K562 treated with DMSO at 1 percent for 48 hours (cell line): ENCODE results near the gene PSMD10. TPM values are rescaled to one million over a fixed set of nuclear protein-coding genes. Genes with fewer than 3 reads are reported as not detected.

ENCODE experiments used
- total RNA-seq: library from RNA; unstranded; fragments of 300-600 nt; gene quantifications from 2 replicates; pipeline ENCODE4 v1.2.3, GENCODE V29; 2022; ENCODE audit warnings: low replicate concordance; ENCODE audit errors: extremely low read depth

Gene PSMD10, protein sequence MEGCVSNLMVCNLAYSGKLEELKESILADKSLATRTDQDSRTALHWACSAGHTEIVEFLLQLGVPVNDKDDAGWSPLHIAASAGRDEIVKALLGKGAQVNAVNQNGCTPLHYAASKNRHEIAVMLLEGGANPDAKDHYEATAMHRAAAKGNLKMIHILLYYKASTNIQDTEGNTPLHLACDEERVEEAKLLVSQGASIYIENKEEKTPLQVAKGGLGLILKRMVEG
- total RNA-seq: not detected in 2 replicates

DNA sequence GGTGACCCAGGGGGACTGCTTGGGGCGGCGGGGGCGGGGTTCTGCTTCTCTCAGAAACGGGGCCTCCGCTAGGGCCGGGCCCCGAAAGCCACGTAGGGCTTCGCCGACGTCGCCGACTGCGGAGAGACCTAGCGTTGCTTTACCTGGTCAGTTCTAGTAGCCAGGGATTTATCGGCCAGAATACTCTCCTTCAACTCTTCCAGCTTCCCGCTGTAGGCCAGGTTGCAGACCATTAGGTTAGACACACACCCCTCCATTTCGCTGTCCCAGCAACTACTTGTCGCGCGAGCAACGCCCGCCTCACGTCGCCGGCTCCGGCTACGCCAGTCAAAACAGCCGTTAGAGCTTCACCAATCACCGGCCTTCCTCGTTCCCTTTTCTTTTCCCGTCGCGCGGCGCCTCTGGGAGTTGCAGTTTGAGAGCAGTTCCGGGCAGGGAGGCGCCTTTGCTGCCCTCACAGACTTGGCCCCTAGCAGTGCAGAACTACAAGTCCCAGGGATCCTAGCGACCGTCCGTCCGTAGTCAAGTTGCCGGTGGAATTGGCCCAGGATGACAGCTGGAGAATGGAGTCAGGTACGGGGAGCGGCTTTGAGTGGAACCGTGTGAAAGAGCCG is at the start of gene PSMD10, which contains the start of gene ATG4A:
Gene PSMD10 (minus strand): TSS at position 279 of the 614 bp plus-strand sequence. CDS start 22 bp downstream, at position 257.
Gene ATG4A (plus strand): TSS at position 515 of the 614 bp plus-strand sequence. CDS start 49 bp downstream, at position 564.

DNA sequence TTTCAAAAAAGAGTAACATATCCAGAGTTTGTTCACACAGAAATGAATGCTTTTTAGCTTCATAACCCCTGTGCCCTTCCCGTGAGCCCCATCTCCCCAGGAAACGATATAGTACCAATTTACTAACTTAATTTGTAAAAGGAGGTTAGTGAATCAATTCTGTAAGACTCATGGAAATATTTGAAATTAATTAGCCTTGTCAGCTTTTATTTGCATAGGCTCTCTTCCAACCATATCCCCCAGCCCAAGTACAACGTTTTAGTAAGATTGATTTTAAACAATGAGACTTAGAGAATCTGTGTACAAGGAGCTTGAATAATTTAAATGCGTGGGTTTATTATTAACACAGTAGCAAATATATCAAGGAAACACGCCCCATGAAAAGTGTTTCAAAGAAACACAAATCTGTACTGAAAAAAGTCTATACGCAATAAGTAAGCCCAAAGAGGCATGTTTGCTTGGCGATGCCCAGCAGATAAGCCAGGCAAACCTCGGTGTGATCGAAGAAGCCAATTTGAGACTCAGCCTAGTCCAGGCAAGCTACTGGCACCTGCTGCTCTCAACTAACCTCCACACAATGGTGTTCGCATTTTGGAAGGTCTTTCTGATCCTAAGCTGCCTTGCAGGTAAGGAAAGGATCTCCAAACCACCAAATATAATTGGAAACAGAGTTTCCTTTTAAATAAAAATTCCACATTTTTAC is 46.6 kb downstream of the PSMD10 start, which contains the start of gene VSIG1:
Gene VSIG1 (plus strand): TSS at position 512 of the 703 bp plus-strand sequence. CDS start 66 bp downstream, at position 578.

Other genes with a start within 250 kb of the PSMD10 start
- gene TEX13B, start 109.2 kb downstream of the PSMD10 start, total RNA-seq: not detected in 2 replicates
- not detected in 2 replicates for gene VSIG1, start 46.5 kb downstream of the PSMD10 start, total RNA-seq
- not detected in 2 replicates for gene ATG4A, start 236 bp upstream of the PSMD10 start, total RNA-seq